Muscle of back (tissue), 11 donors: ENCODE measurements around the gene MVB12B. TPM values are rescaled to one million over a fixed set of nuclear protein-coding genes. Genes with fewer than 3 reads are reported as not detected.
"Not testable (repeated sequence)": the region's sequence is repeated elsewhere in the genome, so short reads cannot be mapped to it uniquely, and the experiment has no call there.

Source experiments
- DNase-seq, 3 donors: peaks; one replicate each; pipeline versions ENCODE4 v3.0.0 to v3.0.0-alpha.2; 2013
- polyA plus RNA-seq, 10 donors: library from polyadenylated mRNA; unstranded; fragments of 120-200 nt; gene quantifications; one replicate each; pipeline ENCODE4 v1.2.1, GENCODE V29; 2013; ENCODE audit not compliant: insufficient read length in 10 of 10

MVB12B gene
- polyA plus RNA-seq, 10 donors, result 13.3 to 18.1 (median 15.2) TPM

- no peak for DNase-seq
Observed at GRCh38 chr9:126532951-126533925, 206.6 kb downstream of the MVB12B start.

DNA sequence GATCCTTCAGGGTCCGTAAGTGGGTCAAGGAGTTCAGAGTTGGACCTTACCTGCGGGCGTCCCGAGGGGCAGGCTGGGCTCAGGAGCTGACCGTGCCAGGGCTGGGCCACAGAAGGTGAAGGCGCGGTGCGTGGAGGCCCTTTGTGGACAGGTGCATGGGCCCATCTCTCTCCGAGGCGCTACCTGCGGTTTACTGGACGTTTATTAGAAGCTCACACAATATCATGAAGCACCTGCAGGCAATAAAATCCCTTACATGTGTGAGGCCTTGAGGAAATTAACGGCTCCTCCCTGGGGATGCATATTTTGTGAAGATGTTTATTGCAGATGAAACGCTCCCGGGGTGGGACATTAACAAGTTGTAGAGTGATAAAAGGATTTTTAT, 207.3 kb downstream of the MVB12B start:
- no peak for DNase-seq

DNA sequence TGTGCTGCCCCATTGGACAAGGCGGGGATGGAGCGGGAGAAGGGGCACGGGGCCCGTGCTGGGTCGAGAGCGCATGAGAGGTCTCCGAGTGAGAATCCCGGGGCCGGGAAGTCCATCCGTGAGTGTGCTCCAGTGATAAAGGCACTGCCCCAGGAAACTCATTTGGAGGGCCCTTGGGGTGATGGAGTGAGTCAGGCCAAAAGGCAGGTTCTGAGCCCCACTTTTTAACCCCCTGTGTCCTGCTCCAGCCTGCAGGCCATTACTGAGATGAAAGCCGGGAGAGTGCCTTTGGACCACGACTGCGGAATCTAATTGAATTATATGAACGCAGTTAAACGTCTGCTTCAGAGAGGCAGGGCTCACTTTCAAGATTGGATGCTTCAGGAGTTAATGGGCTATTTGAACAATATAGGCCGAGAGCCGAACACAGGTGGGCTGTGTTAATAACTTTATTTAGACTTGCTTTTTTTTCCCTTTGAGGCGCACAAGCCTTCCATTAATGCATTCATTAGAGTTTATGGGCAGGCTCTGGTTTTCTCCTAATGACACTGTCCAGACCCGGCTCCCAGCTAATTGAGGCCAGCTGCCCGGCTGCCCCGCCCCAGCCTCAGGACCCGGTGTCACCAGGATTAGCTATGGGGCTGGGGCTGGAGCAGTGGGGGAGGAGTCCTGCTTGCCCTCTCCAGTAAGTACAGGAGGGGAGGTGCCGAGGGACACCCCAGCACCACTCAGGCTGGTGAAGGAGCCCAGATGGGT, 208.0 kb downstream of the MVB12B start:
- no peak for DNase-seq

- no peak for DNase-seq
Observed at GRCh38 chr9:126536131-126536530, 209.5 kb downstream of the MVB12B start.

- DNase-seq, result no peak
Observed at GRCh38 chr9:126536841-126537465, 210.3 kb downstream of the MVB12B start.

DNA sequence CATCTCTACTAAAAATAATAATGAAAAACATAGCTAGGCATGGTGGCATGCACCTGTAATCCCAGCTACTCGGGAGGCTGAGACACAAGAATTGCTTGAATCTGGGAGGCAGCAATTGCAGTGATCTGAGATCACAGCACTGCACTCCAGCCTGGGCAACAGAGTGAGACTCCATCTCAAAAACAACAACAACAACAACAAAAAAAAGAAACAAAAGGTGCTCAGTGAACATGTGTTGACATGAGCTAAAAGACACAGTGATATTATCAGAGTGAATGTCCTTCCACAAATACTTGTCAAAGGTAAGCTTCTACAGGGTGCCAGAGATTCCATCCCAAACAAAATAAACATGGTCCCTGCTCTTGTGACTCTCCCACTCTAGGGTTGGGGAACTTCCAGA, 211.9 kb downstream of the MVB12B start:
- no peak for DNase-seq

GRCh38 chr9:126540398-126540797, 213.8 kb downstream of the MVB12B start:
- DNase-seq, result not testable (repeated sequence)

DNA sequence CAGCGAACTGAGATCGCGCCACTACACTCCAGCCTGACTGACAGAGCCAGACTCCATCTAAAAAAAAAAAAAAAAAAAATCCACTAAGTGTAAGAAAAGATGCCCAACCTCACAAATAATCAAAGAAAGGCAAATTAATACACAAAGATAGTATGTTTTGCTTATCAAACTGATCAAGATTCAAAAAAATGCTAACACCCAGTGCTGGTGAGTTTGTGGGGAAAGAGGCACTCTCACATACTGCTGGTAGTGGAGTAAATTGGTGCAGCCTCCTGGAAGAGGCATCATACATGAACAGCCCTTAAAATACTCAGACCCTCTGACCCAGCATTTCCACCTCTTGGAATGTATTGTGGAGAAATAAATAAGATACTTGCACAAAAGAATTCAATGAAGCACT, 216.9 kb downstream of the MVB12B start:
- DNase-seq, result no peak

DNA sequence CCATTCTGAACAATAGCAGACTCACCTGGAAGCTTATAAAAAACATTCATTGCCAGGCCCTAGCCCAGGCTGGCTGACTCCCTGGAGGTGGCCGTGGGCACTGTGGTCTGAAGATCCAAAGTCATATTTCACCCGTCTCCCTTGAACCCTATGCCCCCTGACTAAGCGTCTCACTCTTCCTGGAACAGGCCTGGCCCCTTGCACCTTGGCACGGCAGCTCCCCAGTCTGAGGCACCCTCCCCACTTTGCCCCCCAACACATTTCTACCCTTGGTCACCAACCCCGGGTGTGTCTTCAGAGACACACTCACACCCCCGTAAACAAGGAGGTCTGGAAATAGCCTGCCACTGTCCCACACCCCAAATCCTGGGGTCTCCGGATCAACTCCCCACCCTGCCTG, 218.5 kb downstream of the MVB12B start:
- no peak for DNase-seq

DNA sequence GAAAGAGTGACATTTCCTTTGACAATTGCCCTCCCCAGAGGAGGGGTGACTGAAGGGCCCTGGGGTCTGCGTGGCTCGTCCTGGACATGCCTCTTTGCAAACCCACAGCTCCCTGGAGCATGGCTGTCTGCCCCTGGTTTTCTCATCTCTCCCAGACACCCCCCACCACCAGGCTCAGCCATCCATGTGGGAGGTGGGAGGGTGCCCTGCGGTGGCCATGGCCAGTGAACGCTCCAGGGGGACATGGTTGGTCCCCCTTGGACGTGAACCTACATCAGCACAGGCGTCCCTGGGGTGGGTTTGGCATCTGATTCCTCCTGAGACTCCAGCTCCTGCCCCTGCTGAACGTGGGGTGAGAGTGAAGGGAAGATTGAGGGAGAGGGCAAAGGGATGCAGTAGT, 219.4 kb downstream of the MVB12B start:
- DNase-seq, result no peak

- DNase-seq, result no peak
Observed at GRCh38 chr9:126548312-126548711, 221.7 kb downstream of the MVB12B start.

- no peak for DNase-seq
Observed at GRCh38 chr9:126549246-126550006, 222.8 kb downstream of the MVB12B start.

DNA sequence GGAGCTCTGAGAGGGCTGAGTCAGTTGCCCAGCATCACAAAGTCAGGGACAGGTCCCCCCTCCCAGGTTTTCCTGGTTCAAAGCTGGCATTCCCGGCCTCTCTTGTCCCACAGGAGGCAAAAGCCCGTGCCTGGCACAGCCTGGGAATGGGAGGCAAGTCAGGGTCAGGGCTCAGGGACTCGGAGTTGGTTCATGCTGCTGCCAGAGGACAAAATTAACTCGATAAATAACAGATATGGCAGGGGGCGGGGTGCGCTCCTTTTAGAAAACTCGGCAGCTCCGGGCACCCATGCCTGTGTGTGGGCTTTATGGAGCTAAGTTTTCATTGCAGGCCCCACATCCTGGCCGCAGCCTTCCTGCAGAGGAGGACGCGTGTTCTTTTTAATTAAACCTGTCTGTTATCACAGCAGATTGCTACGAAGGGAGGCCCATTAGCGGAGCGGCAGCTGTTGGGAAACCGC, 224.3 kb downstream of the MVB12B start:
- DNase-seq, result no peak

GRCh38 chr9:126551812-126552211, 225.2 kb downstream of the MVB12B start:
- DNase-seq, result no peak

DNA sequence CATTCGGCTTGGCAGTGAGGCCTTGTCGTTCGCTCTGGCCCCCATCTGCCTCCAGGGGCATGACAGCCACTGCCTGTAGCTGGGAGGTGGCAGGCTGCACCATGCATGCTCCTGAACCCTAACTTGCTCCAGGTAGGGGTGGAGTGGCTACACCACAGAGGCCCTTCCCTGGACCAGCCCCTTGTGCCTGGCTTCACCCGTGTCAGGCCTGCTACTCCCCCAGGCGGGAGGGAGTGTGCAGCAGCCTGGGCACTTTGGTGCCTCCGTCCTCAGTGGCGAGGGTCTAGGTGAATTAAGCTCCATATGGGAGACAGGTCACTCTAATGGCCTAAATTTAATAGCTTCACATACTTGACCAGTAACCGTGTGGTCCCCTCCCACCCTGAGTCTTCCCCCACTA, 227.7 kb downstream of the MVB12B start:
- DNase-seq, result no peak

DNA sequence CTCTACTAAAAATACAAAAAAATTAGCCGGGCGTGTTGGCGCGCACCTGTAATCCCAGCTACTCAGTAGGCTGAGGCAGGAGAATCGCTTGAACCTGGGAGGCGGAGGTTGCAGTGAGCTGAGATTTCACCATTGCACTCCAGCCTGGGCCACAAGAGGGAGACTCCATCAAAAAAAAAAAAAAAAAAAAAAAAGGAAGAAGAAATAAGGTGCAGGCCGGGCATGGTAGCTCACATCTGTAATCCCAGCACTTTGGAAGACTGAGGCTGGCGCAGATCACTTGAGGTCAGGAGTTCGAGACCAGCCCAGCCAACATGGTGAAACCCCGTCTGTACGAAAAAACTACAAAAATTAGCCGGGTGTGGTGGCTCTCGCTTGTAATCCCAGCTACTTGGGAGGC, 228.8 kb downstream of the MVB12B start:
- DNase-seq, result not testable (repeated sequence)
